ENCODE measurements around the gene SDHB. TPM values are rescaled to one million over a fixed set of nuclear protein-coding genes. Genes with fewer than 3 reads are reported as not detected.

The SDHB gene
- total and polyA plus RNA-seq, 10 donors, result 49.1 to 132 (median 83.7) TPM

- Histone ChIP-seq H3K4me3 (no peak overlapping the region), H3K36me3 (peaks cover 0 to 76% (median 64%) of the 10 kb centered on the region in 6 donors), H3K4me1 (no peaks in the 10 kb centered on the region), H3K27me3 (replicated peaks in 1 of 7) (peaks cover 0 to 10% (median 0%) of the 10 kb centered on the region in 7 donors), H3K9me3 (no peaks in the 10 kb centered on the region), H3K27ac (no peak overlapping the region)
- 79 to 94% (median 89%) methylated on average over 14 to 16 of the region's 16 CpGs for WGBS, 5 donors
- peak in 1 of 11 experiments; percentile 25 for TF ChIP-seq CTCF (IDR thresholded peaks at IDR 0.05 in 8 of 11, conservative IDR thresholded peaks at IDR 0.05 in 3 of 11)
- no peak for TF ChIP-seq POLR2AphosphoS5 (IDR thresholded peaks at IDR 0.05)
- intact Hi-C loops (cut with DNase I; ENCODE audit: low total_unique reads), result no loop called here
- no peak for DNase-seq
Measured at GRCh38 chr1:16986962-16987361, 66.9 kb downstream of the SDHB start.

GRCh38 chr1:16986560-16986959, 67.3 kb downstream of the SDHB start:
- Histone ChIP-seq H3K4me3 (no peak overlapping the region), H3K27ac (no peak overlapping the region), H3K9me3 (no peaks in the 10 kb centered on the region), H3K27me3 (replicated peaks in 1 of 7) (peaks cover 0 to 14% (median 0%) of the 10 kb centered on the region in 7 donors), H3K4me1 (no peaks in the 10 kb centered on the region), H3K36me3 (peaks cover 0 to 72% (median 60%) of the 10 kb centered on the region in 6 donors)
- no peak for DNase-seq
- 91 to 98% (median 91%) methylated on average over 14 to 23 of the region's 23 CpGs for WGBS, 5 donors
- TF ChIP-seq POLR2AphosphoS5 (IDR thresholded peaks at IDR 0.05) (no peak), POLR2A (IDR thresholded peaks at IDR 0.05) (no peak), CTCF (IDR thresholded peaks at IDR 0.05 in 8 of 11, conservative IDR thresholded peaks at IDR 0.05 in 3 of 11) (no peak)
- intact Hi-C loops (cut with DNase I; ENCODE audit: low total_unique reads), result no loop called here

GRCh38 chr1:16986113-16986512, 67.7 kb downstream of the SDHB start:
- peaks cover 0 to 68% (median 55%) of the 10 kb centered on the region in 6 donors for H3K36me3 ChIP-seq
- H3K4me3 ChIP-seq, result no peak overlapping the region

GRCh38 chr1:16984717-16985116, 69.1 kb downstream of the SDHB start:
- peaks cover 0 to 15% (median 11%) of the 10 kb centered on the region in 6 donors for H3K4me1 ChIP-seq
- H3K4me3 ChIP-seq, result no peak overlapping the region
- no peak overlapping the region for H3K27ac ChIP-seq
- 35 to 50% (median 41%) methylated on average over 6 to 7 of the region's 7 CpGs for WGBS, 5 donors
- H3K27me3 ChIP-seq (replicated peaks in 1 of 7), result peaks cover 0 to 32% (median 14%) of the 10 kb centered on the region in 7 donors
- H3K9me3 ChIP-seq, result no peaks in the 10 kb centered on the region
- DNase-seq, result no peak
- H3K36me3 ChIP-seq, result peaks cover 0 to 54% (median 43%) of the 10 kb centered on the region in 6 donors
- no peak for TF ChIP-seq POLR2A (IDR thresholded peaks at IDR 0.05)
- no peak for TF ChIP-seq POLR2AphosphoS5 (IDR thresholded peaks at IDR 0.05)
- no peak for TF ChIP-seq CTCF (IDR thresholded peaks at IDR 0.05 in 8 of 11, conservative IDR thresholded peaks at IDR 0.05 in 3 of 11)
- intact Hi-C loops (cut with DNase I; ENCODE audit: low total_unique reads), result no loop called here

More at GRCh38 chr1:16986113-16986512, 67.7 kb downstream of the SDHB start:
- Histone ChIP-seq H3K4me1 (peaks cover 0 to 1% (median 0%) of the 10 kb centered on the region in 6 donors), H3K27ac (no peak overlapping the region), H3K27me3 (replicated peaks in 1 of 7) (peaks cover 0 to 18% (median under 1%) of the 10 kb centered on the region in 7 donors), H3K9me3 (no peaks in the 10 kb centered on the region)
- TF ChIP-seq POLR2A (IDR thresholded peaks at IDR 0.05), result no peak
- TF ChIP-seq CTCF (IDR thresholded peaks at IDR 0.05 in 8 of 11, conservative IDR thresholded peaks at IDR 0.05 in 3 of 11), result no peak
- TF ChIP-seq POLR2AphosphoS5 (IDR thresholded peaks at IDR 0.05), result no peak
- WGBS, 5 donors, result 74 to 100% (median 91%) methylated on average over 1 to 19 of the region's 19 CpGs
- DNase-seq, result no peak
- intact Hi-C loops (cut with DNase I; ENCODE audit: low total_unique reads), result no loop called here

All from spleen (tissue), 11 donors.